GM12873 (cell line): Measurements from ENCODE around the gene CDC7.

Experiments used
- CTCF ChIP-seq: IDR thresholded peaks from 2 replicates; pipeline ENCODE4 v1.5.1; 2012; ENCODE audit warnings: low read depth, mild to moderate bottlenecking, moderate library complexity, low read length, control low read depth; ENCODE audit not compliant: insufficient read depth; ENCODE audit errors: missing control alignments

CDC7 gene

DNA sequence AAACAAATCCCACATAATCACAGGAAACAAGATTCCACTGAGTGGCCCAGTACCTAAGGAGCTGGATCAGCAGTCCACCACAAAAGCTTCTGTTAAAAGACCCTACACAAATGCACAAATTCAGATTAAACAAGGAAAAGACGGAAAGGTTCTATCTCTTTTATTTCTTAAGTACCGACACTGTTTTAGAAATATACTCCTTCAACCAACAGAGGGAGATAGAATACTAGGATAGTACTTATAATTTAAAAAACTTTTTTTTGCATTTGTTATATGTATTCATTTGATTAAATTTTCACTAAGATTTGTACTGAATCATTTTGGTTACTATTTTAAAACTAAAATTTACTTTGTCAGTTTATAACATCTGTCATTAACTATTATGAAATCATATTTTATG lies 12.5 kb downstream of the CDC7 start:
- no peak for TF ChIP-seq CTCF

DNA sequence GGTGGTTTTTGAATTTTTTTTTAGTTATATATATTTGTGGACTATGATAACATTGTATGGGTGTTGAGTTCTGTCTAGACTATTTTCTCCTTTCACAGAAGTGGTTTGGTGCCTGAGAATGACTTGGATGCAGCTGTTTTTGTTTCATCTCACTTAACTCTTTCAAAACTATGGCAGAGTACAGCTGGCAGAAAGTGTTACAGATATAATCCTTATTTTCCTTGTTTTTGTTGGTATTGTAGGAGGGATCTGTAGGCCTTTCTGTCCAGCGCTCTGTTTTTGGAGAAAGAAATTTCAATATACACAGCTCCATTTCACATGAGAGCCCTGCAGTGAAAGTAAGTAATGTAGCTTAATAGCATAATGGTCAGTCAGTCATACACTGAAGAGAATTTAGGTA lies 13.1 kb downstream of the CDC7 start:
- no peak for TF ChIP-seq CTCF

GRCh38 chr1:91515994-91516393 lies 15.3 kb downstream of the CDC7 start:
- no peak for TF ChIP-seq CTCF

GRCh38 chr1:91520942-91521507 lies 20.4 kb downstream of the CDC7 start:
- TF ChIP-seq CTCF = no peak

DNA sequence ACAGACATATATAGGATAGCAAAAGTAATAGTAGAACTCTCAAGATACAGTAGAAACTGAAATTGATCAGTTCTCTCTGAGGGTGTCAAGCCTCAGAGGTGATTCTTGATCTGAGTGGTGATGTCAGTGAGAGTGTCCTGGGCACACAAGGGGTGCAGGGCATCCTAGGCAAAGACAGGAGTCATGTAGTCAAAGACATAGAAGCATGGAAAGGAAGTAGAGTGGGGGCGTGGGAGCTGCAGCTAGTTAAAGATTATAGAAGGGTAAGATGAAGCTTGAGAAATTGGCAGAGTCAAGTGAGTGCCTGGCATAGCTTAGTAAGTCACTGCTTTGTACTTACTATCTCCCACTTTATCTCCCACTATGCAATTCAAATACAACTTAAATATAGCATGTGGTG lies 22.8 kb downstream of the CDC7 start:
- no peak for TF ChIP-seq CTCF

GRCh38 chr1:91526496-91526895 lies 25.8 kb downstream of the CDC7 start:
- no peak for TF ChIP-seq CTCF

- no peak for TF ChIP-seq CTCF
These were observed 26.7 kb downstream of the CDC7 start for GRCh38 chr1:91527266-91527765.
